Stimulated activated CD4-positive, alpha-beta T cell treated with anti-CD3 and anti-CD28 coated beads, Interleukin-1b, Interleukin-23, amount 100 ng/mL, for 24 hours (primary cell): ENCODE measurements around the gene ADNP2.

Experiments used
- DNase-seq, 4 experiments: peaks; one replicate each; pipeline ENCODE4 v3.0.0-alpha.2; 2020; ENCODE audit warnings: low read depth in 4 of 4, low spot score in 1 of 4

Gene ADNP2, protein sequence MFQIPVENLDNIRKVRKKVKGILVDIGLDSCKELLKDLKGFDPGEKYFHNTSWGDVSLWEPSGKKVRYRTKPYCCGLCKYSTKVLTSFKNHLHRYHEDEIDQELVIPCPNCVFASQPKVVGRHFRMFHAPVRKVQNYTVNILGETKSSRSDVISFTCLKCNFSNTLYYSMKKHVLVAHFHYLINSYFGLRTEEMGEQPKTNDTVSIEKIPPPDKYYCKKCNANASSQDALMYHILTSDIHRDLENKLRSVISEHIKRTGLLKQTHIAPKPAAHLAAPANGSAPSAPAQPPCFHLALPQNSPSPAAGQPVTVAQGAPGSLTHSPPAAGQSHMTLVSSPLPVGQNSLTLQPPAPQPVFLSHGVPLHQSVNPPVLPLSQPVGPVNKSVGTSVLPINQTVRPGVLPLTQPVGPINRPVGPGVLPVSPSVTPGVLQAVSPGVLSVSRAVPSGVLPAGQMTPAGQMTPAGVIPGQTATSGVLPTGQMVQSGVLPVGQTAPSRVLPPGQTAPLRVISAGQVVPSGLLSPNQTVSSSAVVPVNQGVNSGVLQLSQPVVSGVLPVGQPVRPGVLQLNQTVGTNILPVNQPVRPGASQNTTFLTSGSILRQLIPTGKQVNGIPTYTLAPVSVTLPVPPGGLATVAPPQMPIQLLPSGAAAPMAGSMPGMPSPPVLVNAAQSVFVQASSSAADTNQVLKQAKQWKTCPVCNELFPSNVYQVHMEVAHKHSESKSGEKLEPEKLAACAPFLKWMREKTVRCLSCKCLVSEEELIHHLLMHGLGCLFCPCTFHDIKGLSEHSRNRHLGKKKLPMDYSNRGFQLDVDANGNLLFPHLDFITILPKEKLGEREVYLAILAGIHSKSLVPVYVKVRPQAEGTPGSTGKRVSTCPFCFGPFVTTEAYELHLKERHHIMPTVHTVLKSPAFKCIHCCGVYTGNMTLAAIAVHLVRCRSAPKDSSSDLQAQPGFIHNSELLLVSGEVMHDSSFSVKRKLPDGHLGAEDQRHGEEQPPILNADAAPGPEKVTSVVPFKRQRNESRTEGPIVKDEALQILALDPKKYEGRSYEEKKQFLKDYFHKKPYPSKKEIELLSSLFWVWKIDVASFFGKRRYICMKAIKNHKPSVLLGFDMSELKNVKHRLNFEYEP

DNA sequence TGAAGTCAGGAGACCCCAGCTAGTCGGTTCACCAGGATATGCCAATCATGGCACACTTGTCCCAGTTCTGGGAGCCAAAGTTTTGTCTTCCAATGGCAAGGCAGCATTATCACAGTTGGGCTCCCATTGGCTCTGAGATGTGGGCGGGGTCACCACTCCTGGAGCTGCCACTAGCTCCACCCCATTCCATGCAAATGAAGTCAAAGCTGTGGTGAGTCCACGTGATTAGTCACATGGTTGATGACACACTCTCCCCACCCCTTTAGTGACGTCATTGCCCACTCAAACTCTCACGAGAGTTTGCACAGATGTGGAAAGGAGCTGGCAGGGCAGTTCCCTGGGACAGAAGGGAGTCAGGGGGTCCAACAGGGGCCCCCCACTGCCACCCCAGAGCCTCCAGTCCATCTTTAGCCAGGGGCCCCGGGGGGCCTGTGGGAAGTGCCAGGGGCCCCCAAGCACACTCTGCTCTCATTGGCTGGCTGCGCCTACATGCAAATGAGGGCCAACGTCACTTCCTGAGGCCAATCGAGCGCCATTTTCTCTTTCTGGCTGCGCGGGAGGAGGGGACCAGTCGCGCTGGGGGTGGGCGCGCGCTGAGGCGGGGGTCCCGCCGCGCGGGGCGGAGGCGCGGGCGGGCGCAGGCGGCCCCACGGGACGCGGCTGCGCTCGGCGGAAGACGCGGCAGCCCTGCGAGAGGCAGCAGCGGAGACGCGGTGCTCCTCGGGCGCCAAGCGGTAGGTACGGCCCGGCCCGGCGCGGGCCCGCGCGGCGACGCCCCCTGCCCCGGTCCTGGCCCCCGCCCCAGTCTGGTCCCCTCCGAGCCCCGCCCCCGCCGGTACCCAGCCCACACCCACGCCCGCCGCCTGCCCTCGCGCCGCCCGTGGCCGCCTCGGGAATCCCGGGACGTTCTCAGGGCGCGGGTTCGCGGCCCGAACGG, at the start of gene ADNP2:
Gene ADNP2 (plus strand): TSS at position 524 of the 937 bp plus-strand sequence. CDS start 8,281 bp downstream, outside the sequence.
- DNase-seq = peak; percentile 65 to 76 (median 70)

DNA sequence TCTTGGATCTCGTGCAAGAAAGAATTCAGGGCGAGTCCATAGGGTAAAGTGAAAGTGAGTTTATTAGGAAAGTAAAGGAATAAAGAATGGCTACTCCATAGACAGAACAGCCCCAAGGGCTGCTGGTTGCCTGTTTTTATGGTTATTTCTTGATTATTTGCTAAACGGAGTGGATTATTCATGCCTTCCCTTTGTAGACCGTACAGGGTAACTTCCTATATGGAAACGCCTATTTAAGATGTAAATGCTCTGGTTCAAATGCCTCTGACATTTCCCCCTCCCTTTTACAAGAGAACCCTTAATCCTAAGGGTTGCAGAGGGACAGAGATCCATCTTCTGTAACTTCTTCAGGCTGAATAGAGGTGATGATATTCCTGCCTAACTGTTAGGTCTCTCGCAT, 49.1 kb upstream of the ADNP2 start:
- DNase-seq = no peak

DNA sequence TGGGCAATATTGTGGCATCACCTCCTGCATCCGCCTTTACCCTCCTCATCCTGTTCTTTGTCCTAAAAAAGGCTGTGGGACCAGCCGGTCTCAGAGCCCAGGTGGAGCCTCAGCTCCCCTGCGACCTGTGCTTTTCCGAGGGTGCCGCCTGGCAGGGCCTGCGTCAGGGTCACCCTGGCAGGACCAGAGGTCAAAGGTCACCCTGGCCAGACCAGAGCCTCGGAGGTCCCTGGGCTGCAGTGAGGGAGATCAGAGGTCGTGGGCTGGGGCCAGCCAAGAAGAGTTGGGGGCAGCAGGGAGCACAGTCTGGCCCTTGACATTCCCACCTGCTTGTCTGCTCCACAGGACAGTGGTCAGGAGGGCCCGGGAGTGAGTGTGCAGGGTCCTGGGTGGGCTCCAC, 43.4 kb upstream of the ADNP2 start:
- DNase-seq = no peak

DNA sequence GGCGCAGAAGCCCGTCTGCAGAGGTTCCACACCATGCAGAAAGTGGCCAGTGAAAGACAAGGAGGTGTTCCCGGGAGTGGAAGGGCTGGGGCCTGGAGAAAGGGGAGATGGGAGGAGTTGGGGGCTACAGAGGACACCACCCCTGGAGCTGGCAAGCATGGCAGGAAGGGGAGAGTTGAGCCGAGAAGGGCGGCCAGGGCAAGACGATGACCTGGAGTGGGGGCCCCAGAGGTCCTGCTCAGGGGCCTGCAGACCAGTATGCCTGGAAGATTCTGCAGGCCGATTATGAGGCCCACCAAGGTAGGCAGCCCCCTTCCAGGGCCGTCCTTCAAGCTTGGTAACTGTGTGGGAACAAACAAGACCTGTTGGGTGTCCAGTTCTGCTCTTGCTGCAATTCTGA, 41.7 kb upstream of the ADNP2 start:
- no peak for DNase-seq

DNA sequence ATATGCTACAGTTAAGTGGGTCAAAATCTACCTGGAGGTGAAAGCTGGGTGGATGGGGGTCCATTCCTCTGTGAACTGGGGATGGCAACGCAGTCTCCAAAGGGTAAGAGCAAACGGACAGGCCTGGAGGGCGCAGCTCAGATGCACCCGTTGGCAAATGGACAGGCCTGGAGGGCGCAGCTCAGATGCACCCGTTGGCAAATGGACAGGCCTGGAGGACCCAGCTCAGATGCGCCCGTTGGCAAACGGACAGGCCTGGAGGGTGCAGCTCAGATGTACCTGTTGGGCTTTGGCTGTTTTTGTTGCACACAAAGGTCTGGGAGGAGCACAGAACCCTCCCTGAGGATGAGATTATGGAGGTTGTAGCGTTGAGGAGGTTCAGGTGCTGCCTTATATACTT, 41.2 kb upstream of the ADNP2 start:
- DNase-seq = no peak

DNA sequence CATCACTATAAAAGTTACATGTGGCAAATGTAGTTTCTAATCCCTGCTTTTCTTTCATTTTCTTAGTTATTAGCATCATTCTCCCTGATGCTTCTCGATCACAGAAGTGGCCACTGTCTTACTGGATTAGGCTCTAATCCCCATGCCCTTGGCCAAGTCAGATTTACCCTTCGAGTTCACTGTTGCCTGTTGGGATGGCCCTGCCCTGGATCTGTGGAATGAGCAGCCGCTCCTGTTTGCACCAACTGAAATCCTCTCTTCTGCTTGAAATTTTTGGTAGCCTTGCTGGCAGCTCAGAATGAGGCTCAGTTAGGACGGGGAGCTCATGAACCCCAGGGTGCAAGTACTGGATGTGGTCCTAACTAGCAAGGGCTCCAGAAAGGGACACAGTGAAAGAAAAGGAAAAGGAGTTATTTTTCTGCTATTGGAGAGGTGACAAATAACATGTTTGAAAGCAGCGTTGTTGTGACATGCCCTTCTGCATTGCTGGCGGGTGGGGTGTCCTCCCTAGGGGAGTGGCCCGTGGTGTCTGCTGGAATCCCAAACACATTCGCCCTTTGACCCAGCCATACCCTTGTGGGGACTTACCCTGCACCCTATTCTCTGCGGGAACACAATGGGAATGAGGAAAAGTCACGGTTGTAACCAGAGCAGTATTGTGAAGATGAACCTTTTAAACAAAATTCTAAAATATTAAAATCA, 40.3 kb upstream of the ADNP2 start:
- DNase-seq = no peak

DNA sequence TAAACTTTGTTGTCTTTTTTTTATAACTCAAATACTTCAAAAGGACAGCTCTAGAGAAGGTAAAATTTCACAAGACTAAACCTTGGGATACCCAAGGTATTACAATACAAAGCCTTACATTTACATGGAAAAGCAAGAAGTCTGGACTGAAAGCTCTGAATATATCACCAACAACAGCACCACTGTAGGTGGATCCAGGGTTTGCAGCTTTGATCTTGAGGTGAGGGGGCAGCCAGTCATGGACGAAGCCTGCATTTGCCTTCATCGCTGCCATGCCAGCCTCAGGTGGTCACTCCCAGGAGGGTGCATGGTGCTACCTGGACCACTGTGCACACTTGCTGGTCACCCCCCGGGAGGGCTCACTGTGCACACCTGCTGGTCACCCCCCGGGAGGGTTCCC, 38.2 kb upstream of the ADNP2 start:
- DNase-seq = no peak

DNA sequence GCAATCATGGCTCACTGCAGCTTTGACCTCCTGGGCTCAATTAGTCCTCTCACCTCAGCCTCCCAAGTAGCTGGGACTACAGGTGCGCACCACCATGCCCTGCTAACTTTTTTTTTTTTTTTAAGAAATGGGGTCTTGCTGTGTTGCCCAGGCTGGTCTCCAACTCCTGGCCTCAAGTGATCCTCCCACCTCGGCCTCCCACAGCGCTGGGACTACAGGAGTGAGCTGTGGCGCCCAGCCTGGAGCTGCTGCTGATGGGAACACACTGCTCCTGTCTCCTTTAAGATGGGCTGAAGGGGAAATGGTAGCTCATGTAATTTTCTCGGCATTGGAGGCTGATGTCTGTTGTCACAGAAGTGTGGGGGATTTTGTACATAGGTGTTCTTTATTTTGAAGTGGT, 34.9 kb upstream of the ADNP2 start:
- no peak for DNase-seq

DNA sequence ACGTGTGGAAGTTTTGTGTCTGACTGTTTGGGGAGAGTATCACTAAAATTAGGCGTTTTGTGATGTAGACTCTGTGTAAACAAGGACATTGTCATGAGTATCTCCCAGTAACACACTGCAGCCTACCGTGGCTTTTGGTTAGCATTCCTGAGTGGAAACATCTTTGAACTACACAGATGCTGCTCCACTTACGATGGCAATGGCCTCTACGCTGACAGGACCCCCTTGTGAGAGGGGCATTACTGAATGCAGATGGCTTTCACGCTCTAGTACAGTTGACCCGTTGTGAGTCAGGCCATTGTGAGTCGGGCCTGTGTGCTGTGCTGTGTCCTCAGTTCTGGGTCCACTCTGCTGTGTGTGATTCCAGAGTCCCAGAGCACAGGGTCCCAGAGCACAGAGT, 34.4 kb upstream of the ADNP2 start:
- DNase-seq = no peak

DNA sequence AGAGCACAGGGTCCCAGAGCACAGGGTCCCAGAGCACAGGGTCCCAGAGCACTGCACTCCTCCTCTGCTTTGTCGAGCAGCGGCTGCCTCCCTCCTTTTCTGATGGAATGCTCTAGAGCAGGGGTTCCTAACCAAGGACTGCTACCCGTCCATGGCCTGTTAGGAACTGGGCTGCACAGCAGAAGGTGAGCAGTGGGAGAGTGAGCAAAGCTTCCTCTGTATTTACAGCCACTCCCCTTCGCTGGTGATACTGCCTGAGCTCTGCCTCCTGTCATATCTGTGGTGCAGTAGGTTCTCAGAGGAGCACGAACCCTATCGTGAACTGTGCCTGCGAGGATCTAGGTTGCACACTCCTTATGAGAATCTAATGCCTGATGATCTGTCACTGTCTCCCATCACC, 33.1 kb upstream of the ADNP2 start:
- DNase-seq = no peak

DNA sequence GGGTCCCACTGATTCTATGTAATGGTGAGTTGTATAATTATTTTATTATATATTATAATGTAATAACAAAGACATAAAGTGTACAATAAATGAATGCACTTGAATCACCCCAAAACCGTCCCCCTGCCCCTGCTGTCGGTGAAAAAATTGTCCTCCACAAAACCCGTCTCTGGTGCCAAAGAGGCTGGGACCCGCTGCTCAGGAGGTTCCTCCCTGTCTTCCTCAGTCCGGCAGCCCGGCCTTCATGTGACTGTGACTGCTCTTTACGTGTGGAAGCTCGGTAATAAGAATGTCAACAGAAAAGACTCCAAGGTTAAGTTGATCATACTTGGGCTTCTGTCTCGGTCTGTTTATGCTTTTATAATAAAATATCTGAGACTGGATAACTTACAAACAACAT, 32.7 kb upstream of the ADNP2 start:
- no peak for DNase-seq

DNA sequence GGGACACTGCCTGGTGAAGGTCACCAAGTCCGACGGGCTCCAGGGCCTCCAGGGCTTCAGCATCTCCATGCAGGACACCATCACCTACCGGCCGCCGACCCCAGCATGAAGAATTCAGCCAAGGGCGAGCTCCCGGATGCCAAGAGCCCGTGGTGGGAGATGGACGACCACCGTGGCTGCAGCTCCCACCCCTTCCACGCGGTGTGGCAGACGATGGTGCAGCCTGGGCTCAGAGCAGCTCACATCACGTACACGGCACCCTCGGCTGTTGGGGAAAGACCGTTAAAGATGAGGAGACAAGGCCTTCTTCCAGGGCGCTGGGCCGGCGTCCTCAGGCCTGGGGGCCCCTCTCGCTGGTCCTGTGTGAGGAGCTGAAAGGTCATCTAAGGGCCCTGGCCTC, 31.2 kb upstream of the ADNP2 start:
- no peak for DNase-seq

DNA sequence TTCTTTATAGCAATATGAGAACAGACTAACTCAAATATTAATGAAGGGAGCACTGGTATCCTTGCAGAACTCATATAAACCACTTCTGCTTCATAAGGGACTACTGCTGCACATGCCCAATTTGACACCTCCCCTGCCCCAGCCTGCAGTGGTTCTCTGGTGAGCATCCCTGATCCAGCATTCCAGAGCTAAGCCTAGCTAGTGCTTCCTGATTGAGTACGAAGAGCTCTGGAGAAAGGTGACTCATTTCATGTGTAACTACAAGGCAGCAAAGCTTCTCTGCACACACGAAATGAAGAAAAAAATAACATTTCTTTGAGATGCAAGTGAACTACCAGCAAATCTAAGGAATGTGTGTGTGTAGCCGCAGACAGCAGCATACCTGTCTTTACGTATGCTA, 22.8 kb upstream of the ADNP2 start:
- DNase-seq = no peak

DNA sequence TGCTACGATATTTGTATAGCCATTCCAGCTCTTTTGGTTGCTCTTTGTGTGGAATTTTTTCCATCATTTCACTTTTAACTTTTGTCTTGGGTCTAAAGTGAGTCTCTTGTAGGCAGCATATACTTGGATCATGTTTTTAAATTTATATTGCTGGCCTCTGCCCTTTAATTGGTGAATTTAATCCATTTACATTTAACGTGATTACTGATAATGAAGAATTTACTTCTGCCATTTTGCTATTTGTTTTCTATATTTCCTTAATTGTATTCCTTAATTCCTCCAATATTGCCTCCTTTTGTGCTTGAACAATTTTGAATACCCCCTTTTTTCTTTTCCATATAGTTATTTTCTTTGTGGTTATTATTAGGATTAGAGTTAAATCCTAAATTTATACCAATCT, 21.0 kb upstream of the ADNP2 start:
- no peak for DNase-seq

DNA sequence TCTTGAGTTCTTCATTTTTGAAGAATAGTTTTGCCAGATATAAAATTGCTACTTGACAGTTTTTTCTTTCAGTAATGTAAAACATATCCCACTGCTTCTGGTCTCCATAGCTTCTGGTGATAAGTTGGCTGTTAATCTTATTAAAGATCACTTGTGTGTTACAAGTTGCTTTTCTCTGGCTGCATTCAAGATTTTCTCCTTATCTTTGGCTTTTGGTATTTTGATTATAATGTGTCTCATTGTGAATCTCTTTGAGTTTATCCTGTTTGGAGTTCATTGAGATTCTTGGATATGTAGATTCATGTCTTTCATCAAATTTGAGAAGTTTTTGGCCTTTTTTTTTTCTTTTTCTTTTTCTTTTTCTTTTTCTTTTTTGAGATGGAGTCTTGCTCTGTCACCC, 20.2 kb upstream of the ADNP2 start:
- no peak for DNase-seq

DNA sequence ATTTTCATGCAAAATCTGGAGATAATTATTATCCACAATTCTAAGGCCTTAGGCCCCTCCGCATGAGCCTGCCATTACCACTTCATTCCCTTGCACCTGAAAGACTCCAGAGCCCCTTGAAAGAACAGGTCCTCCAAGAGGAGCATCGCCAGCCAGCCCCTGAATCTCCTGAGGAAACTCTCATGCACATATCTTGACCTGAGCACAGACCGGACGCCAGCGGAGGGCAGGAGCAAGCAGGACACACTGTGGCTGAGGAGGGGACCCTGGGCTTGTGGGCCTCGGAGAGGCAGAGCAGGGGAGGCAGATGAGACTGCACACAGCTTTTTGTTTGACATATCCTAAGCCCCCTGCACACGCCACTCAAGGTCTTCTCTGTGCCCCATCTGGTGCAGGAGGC, 13.6 kb upstream of the ADNP2 start:
- DNase-seq = no peak

DNA sequence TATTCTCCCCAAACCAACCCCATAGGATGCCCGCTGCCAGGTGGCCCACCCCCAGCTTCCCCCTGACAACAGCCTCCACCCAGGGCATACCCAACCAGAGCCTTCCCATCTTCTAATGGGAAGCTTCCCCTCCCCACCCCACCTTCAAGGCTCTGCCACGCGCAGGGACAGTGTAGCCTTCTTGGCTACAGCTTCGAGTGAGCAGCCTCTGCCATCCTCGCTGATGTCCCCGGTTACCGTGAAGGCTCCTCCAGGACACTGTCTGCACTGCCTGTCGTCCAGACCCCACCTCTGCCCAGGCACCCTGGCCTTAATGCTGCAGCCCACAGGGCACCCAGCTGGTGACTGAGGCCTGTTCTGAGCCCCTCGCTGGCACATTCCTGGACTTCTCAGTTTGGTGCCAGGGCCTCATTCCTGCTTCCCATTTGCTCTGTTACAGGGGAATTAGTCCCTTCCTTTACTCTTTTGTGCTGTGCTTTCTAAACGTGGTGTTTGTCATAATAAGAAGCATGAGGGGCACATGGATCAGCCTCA, 13.0 kb upstream of the ADNP2 start:
- no peak for DNase-seq

DNA sequence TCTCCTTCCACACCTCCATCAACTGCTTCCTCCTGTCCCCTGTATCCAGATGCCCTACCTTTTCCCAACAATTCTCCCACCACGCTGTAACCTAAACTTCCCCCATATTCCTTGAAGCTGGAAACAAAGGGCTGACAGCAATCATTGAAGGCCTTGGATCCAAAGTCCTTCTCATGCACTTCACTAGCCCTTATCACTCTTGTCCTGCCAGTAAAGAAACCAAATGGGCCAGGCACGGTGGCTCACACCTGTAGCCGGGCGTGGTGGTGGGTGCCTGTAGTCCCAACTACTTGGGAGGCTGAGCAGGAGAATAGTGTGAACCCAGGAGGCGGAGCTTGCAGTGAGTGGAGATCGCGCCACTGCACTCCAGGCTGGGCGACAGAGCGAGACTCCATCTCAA, 11.9 kb upstream of the ADNP2 start:
- DNase-seq = no peak

DNA sequence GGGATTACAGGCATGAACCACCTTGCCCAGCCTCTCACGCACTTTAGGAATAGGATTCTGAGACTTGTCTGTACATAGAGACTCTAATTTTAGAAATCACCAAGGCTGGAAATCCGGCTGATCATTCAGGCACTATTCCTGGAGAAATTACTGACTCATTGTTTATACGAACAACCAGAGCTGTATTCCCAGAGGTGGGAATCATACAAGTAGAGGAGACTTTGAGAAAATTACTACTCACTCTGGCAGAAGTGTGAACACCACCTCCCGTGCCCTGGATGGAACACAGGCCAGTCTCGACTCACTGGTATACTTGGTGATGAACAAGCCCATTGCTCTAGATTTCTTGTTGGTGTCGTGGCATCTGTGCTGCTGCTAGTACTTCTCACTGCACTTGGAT, 5.8 kb upstream of the ADNP2 start:
- DNase-seq = no peak

DNA sequence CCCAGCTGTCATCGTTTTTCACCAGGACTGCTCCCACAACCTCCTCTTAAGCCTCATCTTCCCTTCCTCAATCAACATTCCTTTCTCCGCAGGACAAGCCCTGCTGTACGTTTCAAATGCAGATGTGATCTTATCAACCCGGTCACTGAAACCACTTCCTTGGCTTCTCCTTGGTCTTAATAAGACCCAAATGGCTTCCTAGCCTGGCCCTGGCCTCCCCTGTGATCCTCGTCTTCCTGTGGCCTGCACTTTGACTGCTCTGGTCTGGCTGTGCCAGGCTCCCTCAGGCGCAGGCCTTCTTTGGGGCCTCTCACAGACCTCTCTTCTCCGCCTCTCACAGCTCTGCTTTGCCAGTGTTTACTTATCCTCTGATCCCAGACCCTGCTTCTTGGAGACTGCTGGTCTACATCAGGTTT, 4.7 kb upstream of the ADNP2 start:
- no peak for DNase-seq
